Fibroblast of lung (primary cell): ENCODE measurements around the gene CNGA2. TPM values are rescaled to one million over a fixed set of nuclear protein-coding genes. Genes with fewer than 3 reads are reported as not detected.

ENCODE experiments used
- DNase-seq, 2 donors: peaks; one replicate each; pipeline versions ENCODE4 v3.0.0 to v3.0.0-alpha.2; 2010; ENCODE audit warnings: low read depth in 2 of 2
- H2AFZ ChIP-seq: 2 replicates; pipeline ENCODE4 v1.5.1; 2012; ENCODE audit warnings: low read length, control low read depth, inconsistent platforms
- H3K27ac ChIP-seq: 2 replicates; pipeline ENCODE4 v1.5.1; 2011; ENCODE audit warnings: low read length, control low read depth; ENCODE audit not compliant: insufficient read depth
- H3K27me3 ChIP-seq: 2 replicates; pipeline ENCODE4 v1.5.1; 2011; ENCODE audit warnings: mild to moderate bottlenecking, low read length; ENCODE audit not compliant: control insufficient read depth, insufficient read depth
- H3K36me3 ChIP-seq: 2 replicates; pipeline ENCODE4 v1.5.1; 2011; ENCODE audit warnings: low read length; ENCODE audit not compliant: control insufficient read depth, insufficient read depth
- H3K4me1 ChIP-seq: 2 replicates; pipeline ENCODE4 v1.5.1; 2011; ENCODE audit warnings: low read length; ENCODE audit not compliant: control insufficient read depth, insufficient read depth; ENCODE audit errors: extremely low read depth
- H3K4me2 ChIP-seq: 2 replicates; pipeline ENCODE4 v1.5.1; 2011; ENCODE audit warnings: low read length, control low read depth; ENCODE audit not compliant: insufficient read depth; ENCODE audit errors: extremely low read depth
- H3K4me3 ChIP-seq, 4 experiments: fragments of 200-600 bp in 1 of 4; sonication (generic) in 1 of 4; replicated peaks in 1 of 4; 2 replicates each; pipeline ENCODE4 v1.5.1; 2011 to 2016; ENCODE audit warnings: low read length in 4 of 4, low read depth in 3 of 4, mild to moderate bottlenecking in 3 of 4, control low read depth in 2 of 4, inconsistent platforms in 1 of 4, mixed read lengths in 1 of 4; ENCODE audit not compliant: insufficient read depth in 1 of 4; ENCODE audit errors: control extremely low read depth in 1 of 4
- H3K79me2 ChIP-seq: 2 replicates; pipeline ENCODE4 v1.5.1; 2012; ENCODE audit warnings: mild to moderate bottlenecking, low read length, inconsistent platforms; ENCODE audit not compliant: control insufficient read depth, insufficient read depth
- H3K9ac ChIP-seq: 2 replicates; pipeline ENCODE4 v1.5.1; 2011; ENCODE audit warnings: mild to moderate bottlenecking, low read length, control low read depth; ENCODE audit not compliant: insufficient read depth
- H3K9me3 ChIP-seq: 2 replicates; pipeline ENCODE4 v1.5.1; 2012; ENCODE audit warnings: low read depth, low read length; ENCODE audit not compliant: control insufficient read depth, insufficient read depth
- H4K20me1 ChIP-seq: 2 replicates; pipeline ENCODE4 v1.5.1; 2011; ENCODE audit warnings: low read length; ENCODE audit not compliant: control insufficient read depth, insufficient read depth; ENCODE audit errors: extremely low read depth
- CTCF ChIP-seq, 2 donors: IDR thresholded peaks in 1 of 2; conservative IDR thresholded peaks in 1 of 2; 1 replicate in 1 of 2; 2 replicates in 1 of 2; pipeline ENCODE4 v1.5.1; 2011 to 2012; ENCODE audit warnings: low read length in 2 of 2, control low read depth in 1 of 2, inconsistent platforms in 1 of 2, low read depth in 1 of 2, mild to moderate bottlenecking in 1 of 2
- EZH2 ChIP-seq: IDR thresholded peaks from 2 replicates; pipeline ENCODE4 v1.5.1; 2012; ENCODE audit warnings: low read length, control low read depth, mild to moderate bottlenecking; ENCODE audit errors: missing control alignments
- polyA minus RNA-seq: library from RNA; depleted of rRNA, polyadenylated mRNA; stranded (reverse); fragments of >200 nt; gene quantifications from 2 replicates; pipeline ENCODE4 v1.2.3, GENCODE V29; 2011; ENCODE audit warnings: low replicate concordance
- polyA plus RNA-seq, 2 donors: library from polyadenylated mRNA; depleted of rRNA in 1 of 2; stranded (reverse) in 1 of 2; unstranded in 1 of 2; fragments of >200 nt; gene quantifications; 2 replicates each; pipeline ENCODE4 v1.2.1, GENCODE V29; 2011 to 2012; ENCODE audit warnings: missing spikeins in 1 of 2
- total RNA-seq: library from RNA; depleted of rRNA; stranded (reverse); fragments of >200 nt; gene quantifications from 2 replicates; pipeline ENCODE4 v1.2.1, GENCODE V29; 2014

The CNGA2 gene
- total RNA-seq: not detected in 2 replicates
- polyA plus RNA-seq: not detected in 2 replicates
- polyA plus RNA-seq (2012): not detected in 2 replicates
- polyA minus RNA-seq: not detected in 2 replicates

GRCh38 chrX:151734446-151734845 is at the start of gene CNGA2:
Gene CNGA2, plus strand, starts transcription at chrX:151734746. Its CDS starts 3,738 bp downstream, at chrX:151738484.
- TF ChIP-seq CTCF (conservative IDR thresholded peaks at IDR 0.05 in 1 of 2, IDR thresholded peaks at IDR 0.05 in 1 of 2; ENCODE audit: low read depth in 1 of 2, low read length in 2 of 2): no peak
- Histone ChIP-seq H3K4me1 (no peaks in the 10 kb centered on the region), H3K4me3 (no peak within 1 kb of the TSS), H2AFZ (no peak within 1 kb of the TSS), H3K4me2 (no peak within 1 kb of the TSS), H3K9me3 (no peaks in the 10 kb centered on the region), H3K27ac (no peak within 1 kb of the TSS), H3K9ac (no peak within 1 kb of the TSS), H4K20me1 (no peaks in the 10 kb centered on the region), H3K36me3 (no peaks in the 10 kb centered on the region), H3K79me2 (no peaks in the 10 kb centered on the region), H3K27me3 (no peaks in the 10 kb centered on the region)
- no peak for DNase-seq

- H3K79me2 ChIP-seq: no peaks in the 10 kb centered on the region
- H3K4me3 ChIP-seq: no peak overlapping the region
- no peaks in the 10 kb centered on the region for H3K9me3 ChIP-seq
- H3K4me1 ChIP-seq: no peaks in the 10 kb centered on the region
- H3K27ac ChIP-seq: no peak overlapping the region
- no peaks in the 10 kb centered on the region for H4K20me1 ChIP-seq
- no peak overlapping the region for H3K9ac ChIP-seq
- no peaks in the 10 kb centered on the region for H3K27me3 ChIP-seq
- no peak for DNase-seq
- TF ChIP-seq CTCF (conservative IDR thresholded peaks at IDR 0.05 in 1 of 2, IDR thresholded peaks at IDR 0.05 in 1 of 2; ENCODE audit: low read depth in 1 of 2, low read length in 2 of 2) (no peak), EZH2 (no peak)
- no peak overlapping the region for H2AFZ ChIP-seq
- no peaks in the 10 kb centered on the region for H3K36me3 ChIP-seq
- no peak overlapping the region for H3K4me2 ChIP-seq
Observed at GRCh38 chrX:151687635-151688034, 46.9 kb upstream of the CNGA2 start.

- no peak overlapping the region for H3K4me3 ChIP-seq
- H2AFZ ChIP-seq: no peak overlapping the region
- no peaks in the 10 kb centered on the region for H3K27me3 ChIP-seq
- H3K4me2 ChIP-seq: no peak overlapping the region
- H3K79me2 ChIP-seq: no peaks in the 10 kb centered on the region
- H4K20me1 ChIP-seq: no peaks in the 10 kb centered on the region
- TF ChIP-seq CTCF (conservative IDR thresholded peaks at IDR 0.05 in 1 of 2, IDR thresholded peaks at IDR 0.05 in 1 of 2; ENCODE audit: low read depth in 1 of 2, low read length in 2 of 2) (no peak), EZH2 (no peak)
- no peaks in the 10 kb centered on the region for H3K36me3 ChIP-seq
- DNase-seq: no peak
- no peaks in the 10 kb centered on the region for H3K4me1 ChIP-seq
- H3K27ac ChIP-seq: no peak overlapping the region
- no peaks in the 10 kb centered on the region for H3K9me3 ChIP-seq
- no peak overlapping the region for H3K9ac ChIP-seq
Observed at GRCh38 chrX:151688695-151689094, 45.9 kb upstream of the CNGA2 start.
